Hepatocyte (in vitro differentiated cells): Measurements from ENCODE around the gene OGFOD2. TPM values are rescaled to one million over a fixed set of nuclear protein-coding genes. Genes with fewer than 3 reads are reported as not detected.
"Not testable (repeated sequence)": the region's sequence is repeated elsewhere in the genome, so short reads cannot be mapped to it uniquely, and the experiment has no call there.

Experiments used
- DNase-seq: peaks from one replicate; pipeline ENCODE4 v3.0.0-alpha.2; 2016; ENCODE audit warnings: low spot score
- H2AFZ ChIP-seq: fragments of 200-600 bp; sonication (generic); 2 replicates; pipeline ENCODE4 v1.6.0; 2016; ENCODE audit warnings: antibody characterized with exemption, mild to moderate bottlenecking
- H3K27ac ChIP-seq: fragments of 200-600 bp; sonication (generic); 2 replicates; pipeline ENCODE4 v1.5.1; 2016; ENCODE audit warnings: mild to moderate bottlenecking
- H3K27me3 ChIP-seq: fragments of 200-600 bp; sonication (generic); 2 replicates; pipeline ENCODE4 v1.6.1; 2016
- H3K36me3 ChIP-seq: fragments of 200-600 bp; sonication (generic); replicated peaks from 2 replicates; pipeline ENCODE4 v1.5.1; 2016; ENCODE audit warnings: low read depth; ENCODE audit not compliant: insufficient read depth
- H3K4me1 ChIP-seq: fragments of 200-600 bp; sonication (generic); 2 replicates; pipeline ENCODE4 v1.5.1; 2016; ENCODE audit warnings: mild to moderate bottlenecking, moderate library complexity; ENCODE audit not compliant: insufficient read depth
- H3K4me2 ChIP-seq: fragments of 200-600 bp; sonication (generic); 2 replicates; pipeline ENCODE4 v1.6.0; 2016
- H3K4me3 ChIP-seq: fragments of 200-600 bp; sonication (generic); 2 replicates; pipeline ENCODE4 v1.5.1; 2016; ENCODE audit warnings: mild to moderate bottlenecking
- H3K79me2 ChIP-seq: fragments of 200-600 bp; sonication (generic); 2 replicates; pipeline ENCODE4 v1.6.0; 2017; ENCODE audit warnings: mild to moderate bottlenecking
- H3K9me2 ChIP-seq: fragments of 200-600 bp; sonication (generic); replicated peaks from 2 replicates; pipeline ENCODE4 v1.6.0; 2017; ENCODE audit warnings: mild to moderate bottlenecking; ENCODE audit not compliant: insufficient read depth
- H3K9me3 ChIP-seq: fragments of 200-600 bp; sonication (generic); 2 replicates; pipeline ENCODE4 v1.5.1; 2016; ENCODE audit warnings: low read depth, mild to moderate bottlenecking
- H4K20me1 ChIP-seq: fragments of 200-600 bp; sonication (generic); 2 replicates; pipeline ENCODE4 v1.6.0; 2016; ENCODE audit warnings: mild to moderate bottlenecking; ENCODE audit not compliant: insufficient read depth, poor library complexity, severe bottlenecking
- EZH2 ChIP-seq: fragments of 200-600 bp; sonication (generic); IDR thresholded peaks from 2 replicates; pipeline ENCODE4 v1.6.1; 2016; ENCODE audit warnings: antibody characterized with exemption, mild to moderate bottlenecking, borderline replicate concordance
- EZH2phosphoT487 ChIP-seq: fragments of 200-600 bp; sonication (generic); IDR thresholded peaks from one replicate; pipeline ENCODE4 v1.6.1; 2018; ENCODE audit warnings: antibody characterized with exemption, mild to moderate bottlenecking, low read depth, moderate library complexity; ENCODE audit not compliant: unreplicated experiment, severe bottlenecking
- WGBS: methylation state at CpG from one replicate; pipeline ENCODE4 v1.1.6; 2016; ENCODE audit warnings: low lambda C conversion rate; ENCODE audit errors: missing lambda C conversion rate; 5-methylcytosine and 5-hydroxymethylcytosine counted together
- polyA plus RNA-seq: library from polyadenylated mRNA; unstranded; fragments of >200 nt; fragmentation: Nextera tagmentation; extraction: Ambion mirVana; gene quantifications from 2 replicates; pipeline ENCODE4 v1.2.1, GENCODE V29; 2016
- total RNA-seq: library from RNA; depleted of rRNA; stranded (reverse); fragments of >200 nt; gene quantifications from 2 replicates; pipeline ENCODE4 v1.2.3, GENCODE V29; 2014
- TF ChIP-seq, protein P1 (sequence below): fragments of 200-600 bp; sonication (generic); IDR thresholded peaks from 2 replicates; pipeline ENCODE4 v1.5.1; 2016; ENCODE audit warnings: antibody characterized with exemption, mild to moderate bottlenecking; ENCODE audit not compliant: poor library complexity

OGFOD2 gene
- total and polyA plus RNA-seq, 2 experiments from 2014 or later, result 11.4 to 26.5 TPM

DNA sequence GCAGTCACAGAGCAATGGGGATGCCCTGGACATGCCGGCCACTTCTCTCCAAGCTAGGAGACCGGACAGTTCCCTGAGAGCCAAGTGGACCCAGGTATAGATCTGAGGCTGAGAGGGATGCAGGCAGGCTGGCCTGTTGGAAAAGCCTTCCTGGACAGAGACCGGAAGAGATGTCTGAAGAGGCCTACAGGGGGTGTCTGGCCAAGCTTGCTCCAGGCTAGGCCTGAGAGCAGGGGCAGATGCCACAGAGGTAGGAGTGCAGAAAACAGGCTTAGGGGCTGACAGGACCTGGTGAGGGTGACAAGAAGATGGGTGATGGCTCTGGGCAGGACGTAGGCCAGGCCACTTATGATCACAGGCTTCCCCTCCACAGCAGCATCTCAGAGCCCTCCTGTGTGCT is 35.6 kb downstream of the OGFOD2 start:
- no peaks in the 10 kb centered on the region for H3K4me1 ChIP-seq
- H3K27me3 ChIP-seq, result no peaks in the 10 kb centered on the region
- H4K20me1 ChIP-seq, result no peaks in the 10 kb centered on the region
- no peak overlapping the region for H2AFZ ChIP-seq
- no peaks in the 10 kb centered on the region for H3K9me2 ChIP-seq
- no peaks in the 10 kb centered on the region for H3K9me3 ChIP-seq
- no peak overlapping the region for H3K4me3 ChIP-seq
- no peaks in the 10 kb centered on the region for H3K79me2 ChIP-seq
- no peak overlapping the region for H3K4me2 ChIP-seq
- H3K27ac ChIP-seq, result no peak overlapping the region
- TF ChIP-seq EZH2phosphoT487 (no peak), EZH2 (no peak)
- TF ChIP-seq, protein P1, sequence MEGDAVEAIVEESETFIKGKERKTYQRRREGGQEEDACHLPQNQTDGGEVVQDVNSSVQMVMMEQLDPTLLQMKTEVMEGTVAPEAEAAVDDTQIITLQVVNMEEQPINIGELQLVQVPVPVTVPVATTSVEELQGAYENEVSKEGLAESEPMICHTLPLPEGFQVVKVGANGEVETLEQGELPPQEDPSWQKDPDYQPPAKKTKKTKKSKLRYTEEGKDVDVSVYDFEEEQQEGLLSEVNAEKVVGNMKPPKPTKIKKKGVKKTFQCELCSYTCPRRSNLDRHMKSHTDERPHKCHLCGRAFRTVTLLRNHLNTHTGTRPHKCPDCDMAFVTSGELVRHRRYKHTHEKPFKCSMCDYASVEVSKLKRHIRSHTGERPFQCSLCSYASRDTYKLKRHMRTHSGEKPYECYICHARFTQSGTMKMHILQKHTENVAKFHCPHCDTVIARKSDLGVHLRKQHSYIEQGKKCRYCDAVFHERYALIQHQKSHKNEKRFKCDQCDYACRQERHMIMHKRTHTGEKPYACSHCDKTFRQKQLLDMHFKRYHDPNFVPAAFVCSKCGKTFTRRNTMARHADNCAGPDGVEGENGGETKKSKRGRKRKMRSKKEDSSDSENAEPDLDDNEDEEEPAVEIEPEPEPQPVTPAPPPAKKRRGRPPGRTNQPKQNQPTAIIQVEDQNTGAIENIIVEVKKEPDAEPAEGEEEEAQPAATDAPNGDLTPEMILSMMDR, result no peak
- no peak for DNase-seq
- WGBS, result 95% methylated on average over 4 of the region's 4 CpGs
- no peaks in the 10 kb centered on the region for H3K36me3 ChIP-seq

DNA sequence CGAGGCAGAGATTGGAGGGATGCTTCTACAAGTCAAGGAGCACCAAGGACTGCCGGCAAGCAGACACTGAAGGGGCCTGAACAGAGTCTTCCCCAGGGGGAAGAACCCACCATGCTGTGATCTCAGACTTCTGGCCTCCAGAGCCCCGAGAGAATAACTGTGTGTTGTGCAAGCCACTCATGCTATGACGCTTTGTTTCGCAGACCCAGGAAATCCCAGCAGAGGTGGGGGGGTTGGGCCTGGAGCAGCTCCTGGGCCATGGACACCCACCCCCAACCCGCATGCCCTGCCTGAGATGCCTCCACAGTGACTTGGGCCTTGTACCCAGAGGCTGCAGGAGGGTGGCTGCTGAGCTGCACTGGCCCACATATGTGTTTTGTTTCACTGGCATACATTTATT is 36.7 kb downstream of the OGFOD2 start:
- no peaks in the 10 kb centered on the region for H3K27me3 ChIP-seq
- H2AFZ ChIP-seq, result no peak overlapping the region
- no peaks in the 10 kb centered on the region for H4K20me1 ChIP-seq
- H3K27ac ChIP-seq, result no peak overlapping the region
- H3K4me2 ChIP-seq, result no peak overlapping the region
- no peaks in the 10 kb centered on the region for H3K4me1 ChIP-seq
- H3K4me3 ChIP-seq, result no peak overlapping the region
- H3K79me2 ChIP-seq, result no peaks in the 10 kb centered on the region
- TF ChIP-seq EZH2 (no peak), EZH2phosphoT487 (no peak)
- TF ChIP-seq, protein P1, result no peak
- DNase-seq, result no peak
- H3K9me3 ChIP-seq, result no peaks in the 10 kb centered on the region
- no peaks in the 10 kb centered on the region for H3K36me3 ChIP-seq
- 66% methylated on average over 6 of the region's 6 CpGs for WGBS
- no peaks in the 10 kb centered on the region for H3K9me2 ChIP-seq

DNA sequence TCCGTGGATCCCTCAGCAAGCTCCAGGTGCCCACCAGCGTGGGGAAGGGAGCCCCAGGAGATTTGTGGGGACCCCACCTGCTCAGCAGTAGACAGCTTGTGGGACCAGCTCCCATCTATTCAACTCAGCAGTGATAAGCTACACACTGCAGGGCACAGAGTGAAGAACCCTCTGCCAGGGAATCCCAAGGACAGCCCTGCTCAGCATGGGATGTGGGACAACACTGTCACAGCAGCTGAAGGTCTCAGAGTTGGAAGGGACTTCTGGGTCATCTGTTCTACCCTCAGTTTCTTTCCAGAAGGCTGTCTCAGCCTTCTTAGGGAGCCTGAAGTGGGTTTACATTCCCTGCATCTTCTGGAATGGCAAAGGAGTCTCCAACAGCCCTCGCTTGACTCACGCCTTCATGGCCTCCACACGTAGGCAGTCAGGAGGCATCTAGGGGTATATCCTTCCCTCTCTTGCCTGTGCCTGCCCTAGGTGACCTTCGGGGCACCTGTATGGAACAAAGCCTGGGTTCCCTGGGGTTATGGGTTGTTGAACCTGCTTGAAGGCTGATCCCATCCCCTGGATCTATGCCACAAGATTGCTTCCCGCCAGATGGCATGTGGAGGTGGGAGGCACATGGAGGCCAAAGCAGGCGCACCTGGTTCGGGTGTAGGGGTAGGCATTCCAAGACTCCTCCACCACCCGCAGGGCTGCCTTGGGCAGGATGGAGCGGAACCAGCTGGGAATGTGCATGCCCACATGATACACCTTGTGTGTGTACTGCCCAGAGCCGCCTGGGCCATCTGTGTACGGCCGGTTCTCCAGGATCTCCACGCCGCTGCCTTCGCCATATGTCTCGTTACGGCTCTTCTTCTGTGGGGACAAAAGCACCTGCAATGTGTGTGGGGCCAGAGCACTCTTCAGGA is 38.4 kb downstream of the OGFOD2 start:
- Histone ChIP-seq H3K27ac (no peak overlapping the region), H2AFZ (no peak overlapping the region), H3K4me1 (peaks cover 3% of the 10 kb centered on the region), H3K4me2 (no peak overlapping the region), H3K9me2 (no peaks in the 10 kb centered on the region), H3K79me2 (no peaks in the 10 kb centered on the region), H3K36me3 (no peaks in the 10 kb centered on the region), H3K27me3 (no peaks in the 10 kb centered on the region), H3K9me3 (no peaks in the 10 kb centered on the region), H4K20me1 (no peaks in the 10 kb centered on the region), H3K4me3 (no peak overlapping the region)
- no peak for DNase-seq
- 97% methylated on average over 19 of the region's 19 CpGs for WGBS
- TF ChIP-seq EZH2phosphoT487 (no peak), EZH2 (no peak)
- TF ChIP-seq, protein P1, result no peak

DNA sequence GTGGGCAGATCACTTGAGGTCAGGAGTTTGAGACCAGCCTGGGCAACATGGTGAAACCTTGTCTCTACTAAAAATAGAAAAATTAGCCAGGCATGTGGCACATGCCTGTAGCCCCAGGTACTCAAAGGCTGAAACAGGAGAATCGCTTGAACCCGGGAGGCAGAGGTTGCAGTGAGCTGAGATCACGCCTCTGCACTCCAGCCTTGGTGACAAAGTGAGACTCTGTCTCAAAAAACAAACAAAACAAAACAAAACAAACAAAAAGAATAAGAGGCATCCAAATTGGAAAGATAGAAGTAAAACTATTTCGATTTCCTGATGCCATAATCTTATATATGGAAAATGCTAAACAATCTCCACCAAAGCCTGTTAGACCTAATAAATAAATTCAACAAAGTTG is 39.4 kb downstream of the OGFOD2 start:
- not testable (repeated sequence) for H2AFZ ChIP-seq, H3K4me2 ChIP-seq, H4K20me1 ChIP-seq, H3K9me2 ChIP-seq, H3K4me3 ChIP-seq, H3K27ac ChIP-seq, DNase-seq, H3K79me2 ChIP-seq, H3K9me3 ChIP-seq, H3K36me3 ChIP-seq, H3K27me3 ChIP-seq
- peaks cover 13% of the 10 kb centered on the region for H3K4me1 ChIP-seq
- 96% methylated on average over 4 of the region's 4 CpGs for WGBS
